SIG-M5 (cell line): Measurements from ENCODE around the gene FCER1G.
"Not testable (repeated sequence)": the region's sequence is repeated elsewhere in the genome, so short reads cannot be mapped to it uniquely, and the experiment has no call there.

Experiments used
- DNase-seq: peaks from one replicate; lab custom pipeline; 2025; lab: John Stamatoyannopoulos, UW

FCER1G gene

GRCh38 chr1:161229896-161230295 is 14.8 kb downstream of the FCER1G start:
- no peak for DNase-seq

GRCh38 chr1:161230762-161231161 is 15.7 kb downstream of the FCER1G start:
- DNase-seq: no peak

DNA sequence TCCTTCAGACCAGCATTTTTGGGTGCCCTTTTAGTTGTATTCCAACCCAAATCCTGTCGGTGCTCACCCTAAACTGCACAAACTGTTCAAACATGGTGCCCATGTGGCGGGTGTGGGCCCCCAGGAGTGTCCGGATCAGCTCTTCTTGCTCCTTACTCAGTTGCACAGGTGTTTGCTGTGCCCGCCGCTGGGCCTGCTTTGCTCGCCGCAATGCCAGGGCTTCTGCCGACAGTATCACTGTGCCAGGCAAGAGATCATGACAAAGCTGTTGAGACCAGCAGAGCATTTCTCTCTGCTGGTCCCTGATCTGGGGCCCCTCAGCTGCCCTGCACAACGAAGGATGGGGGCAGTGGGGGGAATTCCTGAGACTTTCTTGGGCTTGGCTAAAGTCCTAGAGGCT is 18.0 kb downstream of the FCER1G start:
- DNase-seq: no peak

DNA sequence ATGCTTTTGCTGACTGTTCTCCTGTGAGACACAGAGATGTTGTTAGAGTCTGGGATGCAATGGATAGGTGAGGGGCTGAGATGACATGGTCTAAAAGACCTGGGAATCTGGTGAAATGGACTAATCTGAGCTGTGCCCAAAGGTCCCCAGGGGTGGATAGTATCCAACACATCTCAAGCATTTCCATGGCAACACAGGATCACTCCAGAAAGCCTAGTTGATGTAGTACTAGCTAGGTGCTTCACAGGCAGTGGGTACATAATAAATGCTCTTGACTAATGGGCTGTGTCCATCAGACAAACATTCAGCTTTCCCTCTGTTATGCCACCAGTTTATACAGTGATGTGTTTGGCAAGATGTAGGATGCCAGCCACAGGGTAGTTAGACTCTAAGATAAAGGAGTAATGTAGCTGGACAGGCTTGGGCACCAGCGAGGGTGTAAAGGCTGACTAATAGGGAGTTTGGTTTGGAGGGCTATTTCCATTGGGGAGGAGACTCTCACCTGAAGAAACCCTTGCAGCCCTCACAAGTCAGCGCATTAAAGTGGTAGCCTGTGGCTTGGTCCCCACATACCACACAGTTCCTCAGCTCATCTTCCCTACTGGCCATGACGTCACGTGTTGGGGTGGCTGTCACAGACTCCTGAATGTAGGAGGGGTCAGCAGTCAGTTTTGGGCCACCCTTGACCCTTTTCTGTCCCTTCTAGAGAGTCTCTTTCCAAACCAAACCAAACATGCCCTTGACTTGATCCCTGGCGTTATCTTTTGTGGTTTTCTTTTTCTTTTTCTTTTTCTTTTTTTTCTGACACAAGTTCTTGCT is 21.1 kb downstream of the FCER1G start:
- DNase-seq: no peak

DNA sequence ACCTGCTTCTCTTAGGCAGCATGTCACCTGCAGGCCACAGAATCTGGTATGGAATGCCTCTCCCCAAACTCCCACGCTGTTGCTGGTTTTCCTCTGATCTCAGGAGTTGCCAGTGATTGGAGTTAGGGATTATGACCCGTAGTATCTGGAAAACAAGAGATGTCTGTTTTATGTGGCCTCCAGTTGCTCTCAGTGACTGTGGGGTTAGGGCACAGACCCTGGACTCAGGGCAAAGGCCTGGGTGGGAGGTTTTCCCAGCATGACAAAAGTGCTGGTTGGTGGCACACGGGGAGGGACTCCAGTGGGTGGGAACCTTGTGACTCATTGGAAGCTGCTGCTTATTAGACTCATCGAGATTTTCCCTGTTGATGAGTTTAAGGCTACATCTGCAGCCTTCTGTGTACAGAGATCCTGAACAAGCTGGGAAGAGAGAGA is 23.0 kb downstream of the FCER1G start, which contains the start of gene NR1I3:
Gene NR1I3 (minus strand): TSS at position 165 of the 435 bp plus-strand sequence. CDS start 1,638 bp downstream, outside the sequence.
- DNase-seq: no peak

- DNase-seq: no peak
Measured at GRCh38 chr1:161241682-161242081, 26.6 kb downstream of the FCER1G start.

DNA sequence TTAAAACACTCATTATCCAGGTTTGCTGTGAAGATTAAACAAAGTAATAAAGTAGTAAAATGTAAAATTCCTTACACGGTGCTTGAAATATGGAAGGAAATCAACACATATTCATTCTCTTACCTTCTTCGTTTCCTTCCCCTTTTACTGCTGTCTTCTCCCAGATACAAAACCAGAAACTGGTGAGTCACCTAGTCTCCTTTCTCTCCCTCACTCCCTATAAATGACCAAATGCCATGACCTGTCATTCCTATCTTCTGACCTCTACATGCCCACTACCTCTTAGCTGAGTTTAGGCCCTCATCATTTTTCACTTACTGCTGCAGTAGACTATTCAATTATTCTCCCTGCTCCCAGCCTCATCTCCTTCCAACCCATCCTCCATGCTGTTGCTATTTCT is 27.2 kb downstream of the FCER1G start:
- DNase-seq: no peak

GRCh38 chr1:161244888-161245287 is 29.8 kb downstream of the FCER1G start:
- DNase-seq: no peak

DNA sequence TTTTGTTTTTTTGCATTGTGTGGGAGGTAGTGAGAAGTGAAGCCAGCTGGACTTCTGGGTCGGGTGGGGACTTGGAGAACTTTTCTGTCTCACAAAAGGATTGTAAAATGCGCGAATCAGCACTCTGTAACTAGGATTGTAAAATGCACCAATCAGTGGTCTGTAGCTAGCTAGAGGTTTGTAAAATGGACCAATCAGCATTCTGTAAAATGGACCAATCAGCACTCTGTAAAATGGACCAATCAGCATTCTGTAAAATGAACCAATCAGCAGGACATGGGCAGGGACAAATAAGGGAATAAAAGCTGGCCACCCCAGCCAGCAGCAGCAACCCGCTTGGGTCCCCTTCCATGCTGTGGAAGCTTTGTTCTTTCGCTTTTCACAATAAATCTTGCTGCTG is 35.0 kb downstream of the FCER1G start:
- not testable (repeated sequence) for DNase-seq

DNA sequence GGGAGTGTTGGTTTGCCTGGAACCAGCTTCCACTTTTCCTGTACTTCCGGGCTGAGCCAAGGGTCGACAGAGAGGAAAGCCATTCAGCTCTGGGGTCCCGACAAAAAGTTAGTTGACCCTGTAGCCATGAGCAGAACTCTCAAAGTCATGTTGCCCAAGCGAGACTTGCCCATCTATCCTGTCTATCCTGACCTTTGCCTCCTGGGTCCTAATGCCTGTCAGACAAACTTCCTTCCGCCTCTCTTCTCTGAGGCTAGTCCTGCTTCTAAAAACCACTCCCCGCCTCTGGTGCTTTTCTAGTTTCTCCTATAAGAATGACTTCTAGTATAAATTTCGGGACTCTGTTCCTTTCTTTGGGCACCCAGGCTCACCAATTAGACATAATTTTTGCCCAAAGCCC is 35.7 kb downstream of the FCER1G start:
- no peak for DNase-seq

DNA sequence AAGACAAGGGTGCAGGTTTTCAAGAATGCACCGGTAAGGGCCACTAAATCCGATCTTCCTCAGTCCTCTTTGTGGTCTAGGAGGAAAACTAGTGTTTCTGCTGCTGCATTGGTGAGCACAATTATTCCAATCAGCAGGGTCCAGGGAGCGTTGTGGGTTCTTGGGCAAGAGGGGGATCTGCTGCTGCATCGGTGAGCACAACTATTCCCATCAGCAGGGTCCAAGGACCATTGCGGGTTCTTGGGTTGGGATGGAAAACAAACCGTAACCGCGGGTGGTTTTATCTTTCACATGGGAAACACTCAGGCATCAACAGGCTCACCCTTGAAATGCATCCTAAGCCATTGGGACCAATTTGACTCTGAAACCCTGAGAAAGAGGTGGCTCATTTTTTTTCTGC is 36.5 kb downstream of the FCER1G start:
- no peak for DNase-seq

- not testable (repeated sequence) for DNase-seq
Measured at GRCh38 chr1:161255302-161255701, 40.2 kb downstream of the FCER1G start.

DNA sequence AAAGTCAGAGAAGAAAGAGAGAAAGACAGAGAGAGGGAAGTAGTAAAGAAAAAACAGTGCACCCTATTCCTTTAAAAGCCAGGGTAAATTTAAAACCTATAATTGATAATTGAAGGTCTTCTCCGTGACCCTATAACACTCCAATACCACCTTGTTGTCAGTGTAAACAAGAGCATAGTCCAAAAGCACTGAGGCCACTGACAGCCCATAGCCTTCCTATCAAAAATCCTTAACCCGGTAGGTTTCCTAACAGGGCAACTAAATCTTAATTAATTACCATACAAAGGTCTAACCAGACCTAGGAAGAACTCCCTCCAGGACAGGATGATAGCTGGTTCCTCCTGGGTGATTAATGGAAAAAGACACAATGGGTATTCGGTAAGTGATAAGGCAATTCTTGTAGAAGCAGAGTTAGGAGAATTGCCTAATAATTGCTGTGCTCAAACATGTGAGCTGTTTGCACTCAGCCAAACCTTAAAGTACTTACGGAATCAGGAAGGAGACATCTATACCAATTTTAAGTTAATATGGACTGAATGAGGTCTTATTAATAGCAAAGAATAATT is 40.9 kb downstream of the FCER1G start:
- DNase-seq: not testable (repeated sequence)

- DNase-seq: not testable (repeated sequence)
Measured at GRCh38 chr1:161257109-161257508, 42.0 kb downstream of the FCER1G start.

DNA sequence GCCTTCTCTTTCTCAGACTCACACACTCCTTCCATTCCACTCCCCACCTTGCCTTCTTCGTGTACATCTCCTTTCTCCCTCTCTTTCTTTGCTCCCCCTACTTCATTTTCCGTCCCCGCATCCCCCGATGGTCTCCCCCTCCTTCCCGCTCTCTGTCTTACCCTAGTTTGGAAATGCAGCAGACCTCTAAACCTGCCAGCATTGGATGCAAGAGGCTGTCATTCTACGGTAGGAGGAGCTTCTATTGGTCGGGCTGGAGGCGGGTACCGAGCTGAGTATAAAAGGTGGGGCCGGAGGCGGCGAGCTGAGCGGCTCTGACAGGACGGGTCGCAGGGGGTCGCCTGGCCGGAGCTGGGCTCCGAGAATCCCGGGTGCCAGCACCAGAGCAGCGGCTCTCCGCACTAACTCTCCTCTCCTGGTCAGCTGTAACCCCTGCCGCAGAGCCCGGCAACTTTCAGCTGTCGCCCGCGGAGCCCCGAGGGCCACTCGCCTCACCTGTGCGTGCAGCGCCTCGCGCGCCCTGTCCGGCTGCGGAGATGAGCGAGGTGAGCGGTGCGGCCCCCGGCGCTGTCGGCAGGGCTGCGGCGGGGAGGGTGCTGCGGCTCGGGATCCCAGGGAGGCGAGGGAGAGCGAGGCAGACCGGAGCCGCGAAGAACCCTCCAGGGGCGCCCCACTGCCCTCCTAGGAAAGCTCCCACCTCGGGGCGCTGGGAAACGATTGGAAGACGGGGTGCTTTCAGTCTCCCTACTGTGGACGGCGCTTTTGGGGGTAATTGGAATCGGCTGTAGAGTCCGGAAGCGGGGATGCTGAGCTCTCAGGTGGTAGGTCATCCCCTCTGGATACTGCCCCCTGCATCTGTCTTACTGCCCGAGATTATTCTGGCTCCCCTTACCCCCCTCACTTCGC is 43.6 kb downstream of the FCER1G start, which contains the start of gene PCP4L1:
Gene PCP4L1 (plus strand): TSS at position 307 of the 906 bp plus-strand sequence. CDS start 230 bp downstream, at position 537.
- DNase-seq: no peak

DNA sequence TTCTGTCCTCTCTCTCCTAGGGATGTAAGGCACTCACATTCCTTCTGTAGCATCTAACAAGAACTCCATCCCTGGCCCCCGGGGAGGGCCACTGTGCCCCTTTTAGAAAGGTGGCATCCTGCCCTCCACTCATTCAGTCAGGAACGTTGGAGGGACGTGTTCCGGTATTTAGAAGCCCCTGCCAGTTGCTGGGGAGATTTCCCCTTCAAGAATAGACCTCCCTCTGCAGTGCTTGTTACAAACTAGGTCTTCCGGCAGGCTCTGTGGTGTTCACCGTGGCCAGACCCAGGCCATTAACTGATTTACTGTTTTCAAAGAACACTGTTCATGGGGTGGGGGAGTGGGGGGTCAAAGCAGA is 44.2 kb downstream of the FCER1G start:
- no peak for DNase-seq

DNA sequence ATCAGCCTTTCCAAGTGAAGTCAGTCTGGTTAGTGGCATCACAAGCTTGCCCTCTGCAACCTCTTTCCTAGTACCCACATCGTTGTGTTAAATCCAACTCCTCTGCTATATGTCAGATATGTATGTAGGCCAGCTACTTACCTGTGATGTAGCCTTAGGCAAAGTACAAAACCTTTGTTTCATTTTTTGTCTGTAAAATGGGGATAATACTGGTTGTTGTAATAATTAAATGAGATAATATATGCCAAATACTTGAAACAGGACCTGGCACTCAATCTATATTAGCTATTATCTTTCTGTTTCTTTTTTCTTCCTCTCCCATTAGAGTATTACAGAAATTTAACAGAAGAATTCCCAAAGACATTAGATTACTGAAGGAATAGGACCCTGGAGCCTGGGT is 44.7 kb downstream of the FCER1G start:
- no peak for DNase-seq

GRCh38 chr1:161260376-161261260 is 45.5 kb downstream of the FCER1G start:
- DNase-seq: no peak

DNA sequence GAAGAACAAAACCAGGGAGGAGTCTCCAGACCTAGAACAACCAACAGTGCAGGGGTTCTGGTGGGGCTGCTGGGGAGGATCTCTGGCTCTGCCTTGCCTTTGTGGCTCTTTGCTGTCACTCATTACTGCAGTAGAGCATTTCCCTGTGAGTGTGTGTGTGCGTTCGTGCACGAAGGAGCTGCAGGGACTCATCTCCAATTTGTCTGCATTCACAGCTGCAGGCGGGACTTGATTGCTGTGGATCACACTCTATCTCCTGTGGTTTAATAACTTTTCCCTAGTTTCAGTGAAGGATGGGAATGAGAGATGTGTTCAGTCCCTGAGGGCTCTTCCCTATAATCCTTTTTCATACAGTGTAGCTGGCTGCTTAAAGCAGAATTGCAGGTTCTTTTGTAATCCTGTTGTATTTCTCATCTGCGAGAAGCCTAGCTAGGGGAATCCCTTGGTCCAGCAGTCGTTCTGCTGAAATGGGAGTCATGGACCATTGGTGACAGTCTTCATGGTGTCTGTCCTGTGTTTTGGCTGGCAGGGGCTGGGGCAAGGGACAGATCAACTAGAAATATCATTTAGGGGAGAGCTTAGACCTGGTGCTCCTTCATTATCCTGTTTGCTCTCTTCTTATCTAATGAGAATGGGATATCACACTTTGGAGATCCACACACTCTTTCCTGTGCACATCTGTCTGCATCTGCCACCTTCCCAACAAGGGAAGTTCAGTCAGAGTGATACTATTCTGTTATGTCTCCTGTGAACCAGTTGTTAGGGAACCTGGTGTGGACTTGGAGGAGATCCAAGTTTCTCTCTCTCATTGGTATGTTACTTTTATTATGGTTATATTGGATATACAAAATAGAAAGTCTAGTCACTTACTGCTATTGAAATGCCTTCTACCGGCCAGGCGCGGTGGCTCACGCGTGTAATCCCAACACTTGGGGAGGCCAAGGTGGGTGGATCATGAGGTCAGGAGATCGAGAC is 46.5 kb downstream of the FCER1G start:
- DNase-seq: no peak

DNA sequence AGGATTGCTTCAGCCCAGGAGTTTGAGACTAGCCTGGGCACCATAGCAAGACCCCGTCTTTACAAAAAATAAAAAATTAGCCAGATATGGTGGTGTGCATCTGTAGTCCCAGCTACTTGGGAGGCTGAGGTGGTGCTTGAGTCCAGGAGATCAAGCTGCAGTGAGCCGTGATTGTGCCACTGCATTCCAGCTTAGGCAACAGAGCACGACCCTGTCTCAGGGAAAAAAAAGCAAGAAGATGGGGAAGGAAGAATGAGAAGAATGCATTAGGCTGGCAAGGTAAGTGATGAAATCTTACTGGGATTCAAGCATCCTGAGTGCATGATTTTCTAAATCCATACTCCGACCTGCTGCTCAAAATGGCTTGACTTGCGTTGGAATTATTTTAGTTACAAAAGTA is 50.2 kb downstream of the FCER1G start:
- DNase-seq: no peak
